GM19043 (cell line): ENCODE measurements around the gene MGAT3.

Experiments used
- ATAC-seq: cut with Tn5 transposase; IDR thresholded peaks from one replicate; pipeline ENCODE4 v1.9.1; 2021; ENCODE audit warnings: low read depth; ENCODE audit not compliant: unreplicated experiment

Gene MGAT3

DNA sequence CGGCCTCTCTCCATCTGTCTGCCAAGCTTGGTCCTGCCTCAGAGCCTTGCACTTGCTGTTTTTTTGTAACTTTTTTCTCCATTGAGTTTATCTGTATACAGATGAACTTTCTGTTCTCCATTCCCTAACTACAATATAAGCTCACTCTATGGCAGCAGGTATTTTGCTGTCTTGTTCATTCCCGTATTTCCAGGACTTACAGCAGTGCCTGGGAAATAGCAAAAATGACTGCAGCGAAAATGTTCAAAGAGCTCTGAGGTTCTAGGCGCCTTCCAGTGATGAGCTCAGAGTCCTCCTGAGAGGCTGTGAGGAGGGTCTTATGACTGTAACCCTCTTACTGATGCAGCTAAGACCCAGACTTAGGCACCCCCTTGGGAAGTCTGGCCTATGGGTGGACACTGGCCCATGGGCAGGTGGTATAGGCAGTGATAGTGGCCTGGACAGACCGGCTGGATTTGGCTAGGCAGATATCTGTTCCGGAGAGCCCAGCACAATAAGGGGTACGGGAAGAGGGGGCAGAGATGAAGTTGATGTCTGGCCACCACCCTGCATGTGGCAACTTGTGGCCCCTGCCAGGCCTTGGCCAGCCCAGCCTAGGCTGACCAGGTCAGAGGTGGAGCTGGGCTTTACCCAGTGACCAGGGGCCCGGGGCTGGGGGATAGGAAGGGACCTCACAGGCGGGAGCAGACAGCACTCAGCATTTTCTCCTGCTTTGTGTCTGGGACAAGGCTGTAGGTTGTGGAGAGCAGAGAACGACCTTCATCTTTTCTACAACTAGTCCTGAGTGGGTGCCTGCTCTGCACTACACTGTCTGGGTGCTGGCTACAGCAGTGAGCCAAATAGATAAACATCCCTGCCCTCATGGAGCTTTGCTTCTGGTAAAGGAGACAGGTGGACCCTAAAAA, 68.2 kb downstream of the MGAT3 start:
- no peak for ATAC-seq

- ATAC-seq, result no peak
Observed at GRCh38 chr22:39525658-39525975, 68.8 kb downstream of the MGAT3 start.

DNA sequence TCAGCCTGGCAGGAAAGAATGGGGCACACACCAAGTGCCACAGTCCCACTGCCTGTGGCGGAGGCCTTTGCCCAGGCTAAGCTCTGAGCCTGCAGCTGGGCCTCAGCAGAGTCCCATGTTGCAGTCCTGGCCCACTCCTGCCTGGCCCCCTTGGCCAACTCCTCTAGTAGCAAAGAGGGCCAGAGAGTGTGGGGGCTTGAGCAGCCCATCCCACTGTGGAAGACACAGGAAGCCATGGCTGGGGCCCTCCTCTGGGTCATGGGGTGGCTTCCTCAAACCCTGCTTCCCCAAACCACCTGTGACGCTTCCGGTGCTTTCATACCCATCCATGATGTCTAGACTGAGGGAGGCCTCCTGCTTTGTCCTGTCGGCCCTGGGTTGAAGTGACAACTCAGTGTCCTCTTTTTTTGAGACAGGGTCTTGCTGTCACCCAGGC, 69.9 kb downstream of the MGAT3 start:
- no peak for ATAC-seq

GRCh38 chr22:39527481-39527961, 70.7 kb downstream of the MGAT3 start:
- ATAC-seq, result no peak

- no peak for ATAC-seq
Observed at GRCh38 chr22:39528080-39528661, 71.4 kb downstream of the MGAT3 start.

GRCh38 chr22:39528681-39529486, 72.1 kb downstream of the MGAT3 start:
- no peak for ATAC-seq

DNA sequence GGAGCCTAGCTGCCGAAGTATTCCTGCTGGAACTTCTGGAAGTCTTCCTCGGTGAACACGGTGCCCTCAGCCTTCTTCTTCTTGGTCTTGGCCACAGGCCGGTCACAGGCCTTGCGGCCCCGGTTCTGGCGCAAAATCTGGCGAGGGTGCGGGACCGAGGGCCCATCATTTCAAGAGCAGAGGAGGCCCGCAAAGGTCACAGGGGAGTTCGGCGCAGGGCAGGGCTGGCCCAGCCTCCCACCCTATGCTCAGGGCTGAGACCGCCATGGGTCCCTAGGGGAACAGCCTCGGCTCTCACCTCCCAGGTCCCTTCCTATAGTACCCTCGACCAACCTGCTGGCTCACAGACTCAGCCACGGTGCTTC, 72.7 kb downstream of the MGAT3 start:
- ATAC-seq, result no peak

- ATAC-seq, result no peak
Observed at GRCh38 chr22:39530116-39530515, 73.3 kb downstream of the MGAT3 start.

DNA sequence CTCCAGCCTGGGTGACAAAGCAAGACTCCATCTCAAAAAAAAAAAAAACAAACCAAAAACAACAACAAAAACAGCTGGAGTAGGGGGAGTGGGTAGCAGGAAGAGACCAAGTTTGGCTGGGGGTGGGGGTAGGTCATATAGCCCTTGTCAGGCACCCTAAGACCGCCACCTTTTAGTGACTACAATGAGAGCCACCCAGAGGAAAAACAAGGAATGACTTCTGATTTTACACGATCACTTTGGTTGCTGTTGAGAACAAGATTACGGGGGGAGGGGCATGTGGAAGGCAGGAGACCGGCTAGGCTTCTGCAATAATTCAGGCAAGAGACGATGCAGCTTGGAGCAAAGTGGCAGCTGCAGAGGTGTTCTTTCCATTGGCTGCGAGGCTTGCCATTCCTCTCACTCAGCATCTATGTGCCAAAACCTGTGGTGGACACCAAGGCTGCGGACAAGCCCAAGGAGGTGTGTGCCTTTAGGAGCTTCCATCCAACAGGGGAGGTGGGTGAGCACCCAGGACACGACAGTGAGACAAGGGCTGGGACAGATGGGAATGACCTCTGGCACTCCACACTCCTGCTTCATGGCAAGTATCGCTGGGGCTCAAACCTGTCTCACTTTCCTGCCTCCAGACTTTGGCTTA, 74.0 kb downstream of the MGAT3 start:
- ATAC-seq, result no peak

GRCh38 chr22:39532215-39533073, 75.6 kb downstream of the MGAT3 start, which contains the start of gene RPS19BP1:
RPS19BP1 (minus strand) TSS chr22:39532748; CDS start chr22:39532738, 10 bp downstream.
- ATAC-seq, result peak; percentile 74

- ATAC-seq, result no peak
Observed at GRCh38 chr22:39534092-39534506, 77.3 kb downstream of the MGAT3 start.

DNA sequence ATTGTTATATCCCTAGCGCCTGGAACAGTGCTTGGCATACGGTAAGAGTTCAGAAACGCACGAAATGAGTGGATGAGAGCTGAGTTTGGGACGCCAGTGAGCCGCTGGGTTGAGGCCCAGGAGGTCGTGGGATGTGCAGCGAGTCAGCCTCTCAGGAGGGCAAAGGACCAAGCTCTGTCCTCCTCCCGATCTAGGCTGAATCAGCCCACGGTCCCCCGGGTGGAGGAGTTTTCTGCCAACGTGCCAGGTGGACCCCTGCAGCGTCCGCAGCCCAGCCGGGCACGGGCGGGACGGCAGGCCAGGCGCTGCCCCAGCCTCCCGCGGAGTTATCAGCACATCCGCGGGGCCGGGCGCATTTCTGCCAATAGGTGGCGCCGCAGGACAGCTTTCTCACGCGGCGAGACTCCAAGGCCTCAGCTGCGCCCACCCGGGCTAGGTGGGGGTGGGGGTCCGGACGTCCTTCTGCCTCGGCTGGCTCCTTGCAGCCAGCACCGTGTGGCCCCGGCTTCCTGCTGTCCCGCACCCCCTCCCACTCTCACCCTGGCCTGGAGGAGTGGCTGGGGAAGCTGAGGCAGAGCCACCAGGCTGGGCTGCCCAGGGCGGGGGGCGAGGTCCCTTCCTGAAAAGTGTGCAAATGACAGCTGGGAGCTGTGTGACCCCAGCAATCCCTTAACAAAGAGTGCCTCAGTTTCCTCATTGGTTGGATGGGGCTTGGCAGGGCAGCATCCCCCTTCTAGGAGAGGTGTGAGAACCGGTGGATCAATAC, 78.0 kb downstream of the MGAT3 start:
- no peak for ATAC-seq

GRCh38 chr22:39535357-39535725, 78.5 kb downstream of the MGAT3 start:
- ATAC-seq, result no peak

DNA sequence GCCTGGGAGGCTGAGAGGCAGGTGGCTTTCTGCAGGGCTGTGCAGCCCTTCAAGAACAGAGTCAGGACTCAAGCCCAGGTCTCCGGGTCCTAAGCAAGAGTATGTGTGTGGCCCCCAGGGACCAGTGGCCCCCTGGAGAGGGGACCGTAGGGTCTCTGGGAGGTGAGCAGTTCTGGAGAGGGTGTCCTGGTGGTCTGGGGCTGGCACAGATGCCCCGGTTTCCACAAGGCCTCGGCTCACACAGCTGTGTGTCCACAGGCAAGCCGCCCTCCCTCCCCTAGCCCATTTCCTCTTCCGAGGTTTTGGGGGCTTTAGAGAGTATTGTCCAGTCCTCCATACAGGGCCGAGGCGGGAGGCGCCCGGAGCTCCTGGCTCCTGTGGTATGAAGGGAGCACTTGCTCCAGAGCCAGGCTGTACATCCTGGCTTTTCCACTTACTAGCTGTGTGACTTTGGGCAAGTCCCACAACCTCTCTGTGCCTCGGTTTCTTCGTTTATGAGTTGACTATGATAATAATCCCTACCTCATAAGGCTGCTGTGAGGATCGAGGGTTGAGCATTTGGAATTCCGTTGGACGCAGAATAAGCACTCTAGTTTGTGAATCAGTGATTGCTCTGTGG, 79.1 kb downstream of the MGAT3 start:
- no peak for ATAC-seq

DNA sequence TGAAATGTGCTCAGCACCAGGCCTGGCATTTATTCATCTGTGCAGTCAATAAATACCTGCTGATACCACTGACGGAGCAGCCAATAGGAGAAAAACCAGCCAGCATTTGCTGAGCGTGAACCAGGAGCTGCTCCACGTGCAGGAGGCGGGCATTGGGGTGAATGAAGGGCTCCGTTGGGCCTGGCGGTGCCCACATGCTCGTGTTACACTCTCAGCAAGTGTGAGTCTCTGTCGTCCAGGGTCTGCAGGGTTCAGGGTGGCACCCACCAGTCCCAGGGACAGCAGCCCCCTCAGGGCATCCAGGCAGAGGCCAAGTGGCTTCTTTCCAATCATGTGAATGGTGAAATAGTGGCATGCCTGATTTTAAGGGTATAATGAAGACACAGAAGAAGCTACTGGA, 79.9 kb downstream of the MGAT3 start:
- no peak for ATAC-seq

GRCh38 chr22:39537975-39538374, 81.2 kb downstream of the MGAT3 start:
- no peak for ATAC-seq
